Mesodermal cell (in vitro differentiated cells): ENCODE results near the gene TTLL11. TPM values are rescaled to one million over a fixed set of nuclear protein-coding genes. Genes with fewer than 3 reads are reported as not detected.

Source experiments
- H3K27ac ChIP-seq: 2 replicates; pipeline ENCODE4 v1.7.0; 2013; ENCODE audit warnings: mild to moderate bottlenecking, low read depth, low read length, moderate library complexity; ENCODE audit not compliant: severe bottlenecking
- H3K36me3 ChIP-seq: 2 replicates; pipeline ENCODE4 v1.7.1; 2013; ENCODE audit warnings: mild to moderate bottlenecking, low read length, moderate library complexity; ENCODE audit not compliant: control insufficient read depth, insufficient read depth
- H3K4me1 ChIP-seq: one replicate; pipeline ENCODE4 v1.7.1; 2013; ENCODE audit warnings: mild to moderate bottlenecking, low read length; ENCODE audit not compliant: insufficient read depth, control insufficient read depth, poor library complexity, severe bottlenecking
- H3K4me3 ChIP-seq: 2 replicates; pipeline ENCODE4 v1.7.0; 2013; ENCODE audit warnings: low read length, control low read depth, mild to moderate bottlenecking; ENCODE audit not compliant: insufficient read depth, poor library complexity, severe bottlenecking; ENCODE audit errors: extremely low read depth
- H3K9me3 ChIP-seq: 2 replicates; pipeline ENCODE4 v1.7.1; 2013; ENCODE audit warnings: mild to moderate bottlenecking, low read length, moderate library complexity; ENCODE audit not compliant: control insufficient read depth
- WGBS, 2 experiments: methylation state at CpG; one replicate each; pipeline ENCODE4 v1.1.5; 2013; ENCODE audit warnings: missing lambda C conversion rate in 2 of 2; ENCODE audit not compliant: insufficient coverage in 2 of 2; 5-methylcytosine and 5-hydroxymethylcytosine counted together
- polyA plus RNA-seq, 2 experiments: library from polyadenylated mRNA; stranded (reverse); fragments of 50-300 nt; gene quantifications; one replicate each; pipeline ENCODE4 v1.2.3, GENCODE V29; 2013

TTLL11 gene, protein sequence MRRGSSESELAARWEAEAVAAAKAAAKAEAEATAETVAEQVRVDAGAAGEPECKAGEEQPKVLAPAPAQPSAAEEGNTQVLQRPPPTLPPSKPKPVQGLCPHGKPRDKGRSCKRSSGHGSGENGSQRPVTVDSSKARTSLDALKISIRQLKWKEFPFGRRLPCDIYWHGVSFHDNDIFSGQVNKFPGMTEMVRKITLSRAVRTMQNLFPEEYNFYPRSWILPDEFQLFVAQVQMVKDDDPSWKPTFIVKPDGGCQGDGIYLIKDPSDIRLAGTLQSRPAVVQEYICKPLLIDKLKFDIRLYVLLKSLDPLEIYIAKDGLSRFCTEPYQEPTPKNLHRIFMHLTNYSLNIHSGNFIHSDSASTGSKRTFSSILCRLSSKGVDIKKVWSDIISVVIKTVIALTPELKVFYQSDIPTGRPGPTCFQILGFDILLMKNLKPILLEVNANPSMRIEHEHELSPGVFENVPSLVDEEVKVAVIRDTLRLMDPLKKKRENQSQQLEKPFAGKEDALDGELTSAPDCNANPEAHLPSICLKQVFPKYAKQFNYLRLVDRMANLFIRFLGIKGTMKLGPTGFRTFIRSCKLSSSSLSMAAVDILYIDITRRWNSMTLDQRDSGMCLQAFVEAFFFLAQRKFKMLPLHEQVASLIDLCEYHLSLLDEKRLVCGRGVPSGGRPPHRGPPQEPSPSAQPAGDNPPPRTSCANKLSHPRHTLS
- polyA plus RNA-seq (2013, experiment 1 of 2), result 3.0 TPM
- 2.1 TPM for polyA plus RNA-seq (2013, experiment 2 of 2)

DNA sequence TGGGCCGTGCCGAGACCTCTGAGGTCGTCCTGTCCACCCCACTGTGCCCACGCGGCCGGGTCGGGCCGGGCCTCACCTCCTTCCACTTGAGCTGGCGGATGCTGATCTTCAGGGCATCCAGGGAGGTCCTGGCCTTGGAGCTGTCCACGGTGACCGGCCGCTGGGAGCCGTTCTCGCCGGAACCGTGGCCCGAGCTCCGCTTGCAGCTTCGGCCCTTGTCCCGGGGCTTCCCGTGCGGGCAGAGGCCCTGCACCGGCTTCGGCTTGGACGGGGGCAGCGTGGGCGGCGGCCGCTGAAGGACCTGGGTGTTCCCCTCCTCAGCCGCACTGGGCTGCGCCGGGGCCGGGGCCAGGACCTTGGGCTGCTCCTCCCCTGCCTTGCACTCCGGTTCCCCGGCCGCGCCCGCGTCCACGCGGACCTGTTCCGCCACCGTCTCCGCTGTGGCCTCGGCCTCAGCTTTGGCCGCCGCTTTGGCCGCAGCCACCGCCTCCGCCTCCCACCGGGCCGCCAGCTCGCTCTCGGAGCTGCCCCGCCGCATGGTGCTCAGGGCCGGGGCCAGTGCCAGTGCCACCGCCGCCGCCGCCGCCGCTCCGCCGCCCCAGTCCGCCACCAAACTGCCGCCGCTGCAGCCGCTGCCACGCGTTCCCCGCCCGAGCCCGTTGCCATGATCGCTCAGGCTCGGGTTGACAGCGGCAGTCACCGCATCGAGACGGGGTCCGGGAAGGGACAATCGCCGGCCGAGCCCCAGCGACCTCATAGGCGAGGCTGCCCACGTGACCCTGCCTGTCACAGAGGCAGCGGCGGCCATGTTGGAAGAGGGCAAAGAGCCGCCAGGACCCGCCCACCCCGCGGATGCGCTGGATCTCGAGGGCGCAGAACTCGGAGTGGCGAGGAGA, at the start of gene TTLL11:
TTLL11 (minus strand) TSS at position 698 of the 896 bp plus-strand sequence; CDS start at position 538, 160 bp downstream.
- 1% methylated on average over 88 to 92 of the region's 98 CpGs for WGBS, 2 experiments
- Histone ChIP-seq H3K36me3 (no peaks in the 10 kb centered on the region), H3K27ac (no peak within 1 kb of the TSS), H3K9me3 (no peaks in the 10 kb centered on the region), H3K4me3 (peak within 1 kb of the TSS; percentile 81), H3K4me1 (no peaks in the 10 kb centered on the region)

DNA sequence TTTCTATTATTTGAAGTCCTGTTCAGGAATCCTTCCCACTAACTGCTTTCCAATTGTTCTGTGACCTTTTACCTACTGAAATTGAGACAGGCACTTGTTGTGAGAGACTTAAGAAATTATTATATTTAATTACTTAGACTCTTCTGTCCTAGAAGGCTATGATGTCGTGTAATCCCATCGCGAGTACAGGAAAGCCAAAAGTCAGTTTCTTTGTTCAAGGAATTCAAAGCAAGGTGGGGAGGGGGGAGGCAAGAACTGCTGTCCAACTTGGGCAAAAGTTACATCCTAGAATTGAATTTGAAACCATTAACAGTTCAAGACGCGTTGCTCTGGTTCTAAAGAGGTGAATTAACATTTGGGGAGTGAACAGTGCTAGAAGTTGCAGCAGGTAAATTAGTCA, 48.6 kb upstream of the TTLL11 start:
- H3K9me3 ChIP-seq, result no peaks in the 10 kb centered on the region
- peaks cover 41% of the 10 kb centered on the region for H3K36me3 ChIP-seq
- no peaks in the 10 kb centered on the region for H3K4me1 ChIP-seq
- H3K27ac ChIP-seq, result no peak overlapping the region
- 93 to 100% methylated on average over 3 to 5 of the region's 5 CpGs for WGBS, 2 experiments
- no peak overlapping the region for H3K4me3 ChIP-seq

DNA sequence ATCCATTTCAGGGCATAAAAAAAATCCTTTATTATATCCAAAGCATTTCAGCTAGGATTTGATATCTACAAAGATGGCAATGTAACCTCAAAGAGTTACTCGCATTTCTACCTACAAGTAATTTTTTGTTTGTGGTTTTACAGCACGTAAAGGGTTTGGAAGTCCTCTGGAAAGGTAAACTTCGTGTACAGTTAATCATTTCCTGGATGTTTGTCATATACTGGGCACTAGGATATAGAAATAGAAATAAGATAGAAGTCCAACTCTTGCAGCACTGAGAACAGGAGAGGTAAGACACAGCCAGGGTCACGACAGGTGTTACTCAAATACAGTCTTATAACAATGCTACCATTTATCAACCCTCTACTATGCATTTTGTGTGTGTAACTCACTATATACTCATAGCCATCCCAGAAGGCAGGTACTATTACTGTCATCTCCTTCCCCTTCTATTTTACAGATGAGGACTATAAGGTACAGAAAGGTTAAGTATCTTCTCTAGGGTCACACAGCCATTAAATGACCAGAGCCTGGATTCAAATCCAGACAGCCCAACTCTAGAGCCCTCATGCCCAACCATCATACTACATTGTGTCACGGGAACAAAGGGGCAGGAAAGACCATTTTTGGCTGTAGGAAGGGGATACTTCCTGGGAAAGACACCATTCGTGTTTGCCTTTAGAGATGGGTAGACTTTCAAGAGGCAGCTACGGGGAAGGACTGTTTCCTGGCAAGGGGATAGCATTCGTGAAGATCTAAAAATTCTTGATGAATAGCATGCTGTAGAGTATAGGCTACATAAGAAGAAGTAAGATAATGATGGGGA, 47.5 kb upstream of the TTLL11 start:
- no peak overlapping the region for H3K27ac ChIP-seq
- 83 to 90% methylated on average over 4 of the region's 8 CpGs for WGBS, 2 experiments

DNA sequence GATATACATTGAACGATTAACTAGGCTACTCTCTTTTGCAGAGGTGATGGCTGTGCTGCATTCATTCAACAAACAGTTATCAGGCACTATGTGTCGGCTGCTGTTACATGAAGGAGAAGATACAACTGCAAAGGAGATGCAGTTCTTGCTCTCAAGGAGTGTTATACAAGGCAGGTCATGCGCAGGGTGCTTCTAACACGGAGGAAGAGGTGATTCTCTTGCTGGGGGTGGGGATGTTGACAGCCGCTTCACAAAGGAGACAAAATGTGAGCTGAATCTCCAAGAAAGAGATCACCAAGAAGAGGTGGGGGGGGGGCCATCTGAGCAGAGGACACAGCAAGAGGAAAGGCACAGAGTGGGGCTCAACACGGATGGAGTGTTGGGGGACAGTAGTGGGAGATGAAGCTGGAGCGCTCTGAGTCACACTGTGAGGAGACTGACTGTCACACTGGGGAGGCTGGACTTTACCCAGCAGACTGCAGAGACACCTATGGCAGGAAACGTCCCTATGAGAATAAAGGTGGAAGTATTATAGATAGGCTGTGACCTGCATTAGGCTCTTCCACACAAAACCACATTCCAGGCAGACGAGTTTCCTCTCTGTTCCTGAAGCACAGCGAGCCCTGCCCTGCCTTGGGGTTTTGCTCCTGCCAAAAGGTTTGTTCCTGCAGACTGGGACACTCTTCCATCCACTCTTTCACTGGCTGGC, 45.6 kb upstream of the TTLL11 start:
- WGBS, 2 experiments, result 62 to 74% methylated on average over 5 to 7 of the region's 10 CpGs
- peaks cover 12% of the 10 kb centered on the region for H3K36me3 ChIP-seq
- H3K27ac ChIP-seq, result no peak overlapping the region
- H3K9me3 ChIP-seq, result no peaks in the 10 kb centered on the region
- H3K4me3 ChIP-seq, result no peak overlapping the region
- peaks cover 14% of the 10 kb centered on the region for H3K4me1 ChIP-seq

More for the DNA sequence above, 47.5 kb upstream of the TTLL11 start:
- Histone ChIP-seq H3K4me1 (no peaks in the 10 kb centered on the region), H3K9me3 (no peaks in the 10 kb centered on the region), H3K4me3 (no peak overlapping the region), H3K36me3 (peaks cover 31% of the 10 kb centered on the region)

DNA sequence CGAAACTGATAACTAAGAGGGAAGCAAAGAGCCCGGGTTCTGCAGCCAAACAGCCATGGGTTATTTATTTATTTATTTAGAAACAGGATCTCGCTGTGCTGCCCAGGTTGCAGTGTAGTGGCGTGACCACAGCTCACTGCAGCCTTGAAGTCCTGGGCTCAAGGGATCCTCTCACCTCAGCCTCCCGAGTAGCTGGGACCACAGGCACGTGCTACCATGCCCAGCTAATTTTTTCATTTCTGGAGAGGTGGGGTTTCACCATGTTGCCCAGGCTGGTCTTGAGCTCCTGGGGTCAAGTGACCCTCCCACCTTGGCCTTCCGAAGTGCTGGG, 42.4 kb upstream of the TTLL11 start:
- WGBS, 2 experiments, result 82 to 93% methylated on average over 4 of the region's 7 CpGs

DNA sequence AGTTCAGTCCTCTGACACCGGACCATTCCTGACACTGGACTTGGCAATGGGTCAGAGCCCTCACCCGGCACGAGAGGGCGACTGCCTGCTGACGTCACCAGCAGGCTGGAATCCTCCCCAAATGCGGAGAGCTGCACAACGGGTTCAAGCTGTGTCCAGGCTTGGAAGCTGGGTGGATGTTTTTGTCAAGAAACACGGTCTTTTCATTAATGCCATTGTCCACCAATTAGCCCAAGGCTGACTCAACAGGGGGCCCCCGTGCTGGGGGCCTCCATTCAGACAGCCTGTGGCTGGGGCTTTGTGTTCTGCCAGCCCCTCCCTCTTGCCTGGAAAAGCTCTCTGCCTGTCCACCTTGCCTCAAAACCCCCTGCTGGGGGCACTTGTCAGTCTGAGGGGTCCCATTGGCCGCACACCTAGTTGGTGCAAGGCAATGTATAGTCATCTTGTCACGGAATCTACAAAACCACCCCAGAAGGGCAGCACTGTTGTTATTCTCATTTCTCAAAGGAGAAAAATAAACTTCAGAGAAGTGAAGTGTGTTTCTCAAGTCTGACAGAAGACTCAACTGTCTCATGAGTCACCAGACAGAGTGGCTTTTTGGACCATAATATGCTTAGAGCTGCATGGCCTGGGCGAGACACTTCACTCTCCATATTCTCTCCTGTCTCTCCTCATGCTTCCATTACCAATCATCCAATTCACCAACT, 41.9 kb upstream of the TTLL11 start:
- H3K27ac ChIP-seq, result no peak overlapping the region
- WGBS, 2 experiments, result 7 to 27% methylated on average over 7 to 9 of the region's 12 CpGs
- H3K4me3 ChIP-seq, result no peak overlapping the region
- no peaks in the 10 kb centered on the region for H3K36me3 ChIP-seq
- H3K4me1 ChIP-seq, result peaks cover 32% of the 10 kb centered on the region
- H3K9me3 ChIP-seq, result no peaks in the 10 kb centered on the region

More for the DNA sequence above, 42.4 kb upstream of the TTLL11 start:
- no peak overlapping the region for H3K27ac ChIP-seq
- H3K4me3 ChIP-seq, result no peak overlapping the region
- H3K4me1 ChIP-seq, result peaks cover 32% of the 10 kb centered on the region
- no peaks in the 10 kb centered on the region for H3K9me3 ChIP-seq
- no peaks in the 10 kb centered on the region for H3K36me3 ChIP-seq

DNA sequence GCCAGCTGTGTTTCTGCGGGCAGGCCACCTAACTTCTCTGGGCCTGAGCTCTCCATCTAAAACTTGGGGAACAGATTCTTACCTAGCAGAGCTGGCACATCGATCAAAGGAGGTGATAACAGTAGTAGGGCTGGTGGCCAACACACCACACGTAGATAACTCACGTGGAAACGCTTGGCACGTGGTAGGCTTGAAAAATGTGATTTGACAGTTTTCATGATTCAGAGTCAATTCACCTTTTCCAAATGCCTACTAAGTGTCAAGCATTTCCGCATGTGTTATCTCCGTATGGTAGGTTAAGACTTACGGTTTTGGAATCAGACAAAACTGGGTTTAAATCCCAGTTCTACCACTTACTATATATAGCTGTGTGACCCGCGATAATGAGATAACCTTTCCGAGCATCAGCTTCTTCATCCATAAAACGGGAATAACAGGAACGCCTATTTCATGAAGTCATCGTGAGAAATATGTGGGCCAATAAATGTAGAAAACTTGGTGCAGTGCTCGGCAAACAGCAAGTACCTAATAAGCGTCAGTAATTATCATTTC, 41.0 kb upstream of the TTLL11 start:
- no peak overlapping the region for H3K27ac ChIP-seq
- no peaks in the 10 kb centered on the region for H3K9me3 ChIP-seq
- 83 to 89% methylated on average over 16 of the region's 17 CpGs for WGBS, 2 experiments
- H3K4me3 ChIP-seq, result no peak overlapping the region
- H3K36me3 ChIP-seq, result no peaks in the 10 kb centered on the region
- H3K4me1 ChIP-seq, result peaks cover 32% of the 10 kb centered on the region

DNA sequence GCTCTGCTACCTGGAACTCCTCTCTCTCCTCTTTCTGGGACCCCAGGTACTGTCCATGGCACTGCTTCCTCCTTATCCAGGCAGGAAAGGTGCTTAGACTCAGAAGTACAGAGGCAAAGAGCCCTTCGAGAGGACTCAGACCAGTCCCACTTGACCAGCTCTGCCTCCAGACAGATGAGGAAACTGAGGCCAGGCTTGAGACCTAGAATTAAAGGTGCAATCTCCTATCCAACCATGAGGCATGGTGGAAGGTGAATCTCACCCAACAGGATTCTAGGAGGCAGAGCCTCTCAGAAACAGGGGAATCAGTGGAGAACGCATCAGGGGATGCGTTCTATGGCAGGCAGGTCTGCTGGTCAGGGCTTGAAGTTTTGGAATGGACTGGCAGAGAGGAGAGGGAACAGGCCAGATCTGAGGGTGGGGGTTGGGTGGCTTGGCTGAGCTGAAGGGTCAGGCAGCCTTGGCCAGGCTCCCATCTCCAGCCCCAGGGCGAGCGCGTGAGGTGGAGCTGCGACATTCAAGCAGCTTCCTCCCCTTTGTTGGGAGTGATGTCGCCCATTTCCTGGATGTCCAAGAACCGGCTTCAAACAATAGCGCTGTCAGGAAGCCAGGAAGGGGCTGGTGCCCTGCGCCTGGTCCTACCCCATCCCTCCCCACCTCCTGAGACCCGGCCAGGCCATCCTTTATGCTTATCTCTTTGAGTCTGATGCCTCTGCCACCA, 40.3 kb upstream of the TTLL11 start:
- WGBS, 2 experiments, result 65 to 72% methylated on average over 12 of the region's 12 CpGs
- H3K9me3 ChIP-seq, result no peaks in the 10 kb centered on the region
- H3K36me3 ChIP-seq, result no peaks in the 10 kb centered on the region
- H3K27ac ChIP-seq, result no peak overlapping the region
- no peak overlapping the region for H3K4me3 ChIP-seq
- peaks cover 32% of the 10 kb centered on the region for H3K4me1 ChIP-seq
